Right lobe of liver (tissue), 4 donors: Measurements from ENCODE around the gene HMG20B.
"Not testable (repeated sequence)": the region's sequence is repeated elsewhere in the genome, so short reads cannot be mapped to it uniquely, and the experiment has no call there.

ENCODE experiments used
- POLR2A ChIP-seq: fragments of 450-650 bp; IDR thresholded peaks from one replicate; pipeline ENCODE4 v1.6.1; 2017; ENCODE audit warnings: antibody characterized with exemption, mild to moderate bottlenecking
- TF ChIP-seq, protein P1 (sequence below), 4 donors: fragments of 200-600 bp in 3 of 4; fragments of 450-650 bp in 1 of 4; IDR thresholded peaks; one replicate each; pipeline versions ENCODE4 v1.5.1 to v1.8.0; 2016 to 2022; ENCODE audit warnings: antibody characterized with exemption in 4 of 4, mild to moderate bottlenecking in 2 of 4
- donor health status: DM: no; HTN: no; CAD: no.
- donor health status: DM: no; HTN: no; CAD: no.
- donor health status: DM: no; HTN: yes; CAD: no.

DNA sequence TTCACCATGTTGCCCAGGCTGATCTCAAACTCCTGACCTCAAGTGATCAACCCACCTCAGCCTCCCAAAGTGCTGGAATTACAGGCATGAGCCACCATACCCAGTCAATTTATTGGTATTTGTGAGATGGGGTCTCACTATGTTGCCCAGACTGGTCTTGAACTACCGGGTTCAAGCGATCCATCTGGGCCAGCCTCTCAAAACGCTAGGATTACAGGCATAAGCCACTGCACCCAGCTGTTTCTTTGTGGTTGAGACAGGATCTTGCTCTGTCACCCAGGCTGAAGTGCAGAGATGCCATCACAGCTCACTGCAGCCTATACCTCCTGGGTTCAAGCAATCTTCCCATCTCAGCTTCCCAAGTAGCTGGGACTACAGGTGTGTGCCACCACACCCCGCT lies 9.0 kb downstream of the HMG20B start:
- TF ChIP-seq, protein P1, sequence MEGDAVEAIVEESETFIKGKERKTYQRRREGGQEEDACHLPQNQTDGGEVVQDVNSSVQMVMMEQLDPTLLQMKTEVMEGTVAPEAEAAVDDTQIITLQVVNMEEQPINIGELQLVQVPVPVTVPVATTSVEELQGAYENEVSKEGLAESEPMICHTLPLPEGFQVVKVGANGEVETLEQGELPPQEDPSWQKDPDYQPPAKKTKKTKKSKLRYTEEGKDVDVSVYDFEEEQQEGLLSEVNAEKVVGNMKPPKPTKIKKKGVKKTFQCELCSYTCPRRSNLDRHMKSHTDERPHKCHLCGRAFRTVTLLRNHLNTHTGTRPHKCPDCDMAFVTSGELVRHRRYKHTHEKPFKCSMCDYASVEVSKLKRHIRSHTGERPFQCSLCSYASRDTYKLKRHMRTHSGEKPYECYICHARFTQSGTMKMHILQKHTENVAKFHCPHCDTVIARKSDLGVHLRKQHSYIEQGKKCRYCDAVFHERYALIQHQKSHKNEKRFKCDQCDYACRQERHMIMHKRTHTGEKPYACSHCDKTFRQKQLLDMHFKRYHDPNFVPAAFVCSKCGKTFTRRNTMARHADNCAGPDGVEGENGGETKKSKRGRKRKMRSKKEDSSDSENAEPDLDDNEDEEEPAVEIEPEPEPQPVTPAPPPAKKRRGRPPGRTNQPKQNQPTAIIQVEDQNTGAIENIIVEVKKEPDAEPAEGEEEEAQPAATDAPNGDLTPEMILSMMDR (IDR thresholded peaks at IDR 0.05) = not testable (repeated sequence)
- TF ChIP-seq POLR2A = not testable (repeated sequence)
